H1 (cell line): Measurements from ENCODE around the gene CCDC78. TPM values are rescaled to one million over a fixed set of nuclear protein-coding genes. Genes with fewer than 3 reads are reported as not detected.
A peak's percentile ranks its signal among the peaks of the same experiment; 100 is the strongest.

Experiments used
- ASH2L ChIP-seq: fragments of 200-600, 300-600 bp; sonication (generic); IDR thresholded peaks from one replicate; pipeline ENCODE4 v1.7.1; 2017; ENCODE audit warnings: low read length
- ATF2 ChIP-seq: IDR thresholded peaks from 2 replicates; pipeline ENCODE4 v1.6.1; 2012; ENCODE audit warnings: low read length, inconsistent platforms
- BCL11A ChIP-seq, 2 experiments: IDR thresholded peaks; one replicate each; pipeline ENCODE4 v1.6.1; 2011; ENCODE audit warnings: low read depth in 2 of 2, low read length in 2 of 2, mild to moderate bottlenecking in 2 of 2
- CBX8 ChIP-seq: fragments of 300-800, 300-1000 bp; sonication (generic); IDR thresholded peaks from 2 replicates; pipeline ENCODE4 v1.7.1; 2016; ENCODE audit warnings: low read depth, low read length, borderline replicate concordance
- EGR1 ChIP-seq: IDR thresholded peaks from 2 replicates; pipeline ENCODE4 v1.6.1; 2011; ENCODE audit warnings: low read depth, low read length, borderline replicate concordance
- EZH2 ChIP-seq: fragments of 200-600 bp; sonication (generic); IDR thresholded peaks from 2 replicates; pipeline ENCODE4 v1.7.1; 2012; ENCODE audit warnings: low read depth, mild to moderate bottlenecking, moderate library complexity, low read length, inconsistent platforms; ENCODE audit not compliant: severe bottlenecking
- GABPA ChIP-seq: IDR thresholded peaks from 2 replicates; pipeline ENCODE4 v1.6.1; 2011; ENCODE audit warnings: mild to moderate bottlenecking, low read length, moderate library complexity, borderline replicate concordance; ENCODE audit not compliant: insufficient read depth
- JUN ChIP-seq: IDR thresholded peaks from 2 replicates; pipeline ENCODE4 v1.6.1; 2011; ENCODE audit warnings: low read depth, mild to moderate bottlenecking, improper control_type of control experiment, low read length
- MAFK ChIP-seq: IDR thresholded peaks from 2 replicates; pipeline ENCODE4 v1.6.1; 2012; ENCODE audit warnings: low read depth, mild to moderate bottlenecking, improper control_type of control experiment, low read length
- MAX ChIP-seq: IDR thresholded peaks from 2 replicates; pipeline ENCODE4 v1.6.1; 2012; ENCODE audit warnings: inconsistent platforms
- SAP30 ChIP-seq: fragments of 300-600 bp; sonication (generic); IDR thresholded peaks from 2 replicates; pipeline ENCODE4 v1.7.1; 2012; ENCODE audit warnings: low read length, moderate library complexity, mild to moderate bottlenecking, inconsistent platforms; ENCODE audit not compliant: insufficient read depth, insufficient replicate concordance
- SIN3A ChIP-seq, 2 experiments: IDR thresholded peaks in 1 of 2; conservative IDR thresholded peaks in 1 of 2; 2 replicates each; pipeline ENCODE4 v1.6.1; 2011 to 2012; ENCODE audit warnings: low read length in 2 of 2, improper control_type of control experiment in 1 of 2, low read depth in 1 of 2, mild to moderate bottlenecking in 1 of 2
- SUZ12 ChIP-seq: fragments of 200-600 bp; sonication (generic); IDR thresholded peaks from 2 replicates; pipeline ENCODE4 v1.6.1; 2012; ENCODE audit warnings: mild to moderate bottlenecking, inconsistent platforms, low read length, moderate library complexity, mixed read lengths
- TAF7 ChIP-seq: optimal IDR thresholded peaks from 2 replicates; pipeline ENCODE3; 2011; ENCODE audit warnings: low read depth, mild to moderate bottlenecking, inconsistent platforms, low read length, moderate library complexity, borderline replicate concordance
- polyA plus RNA-seq, 7 experiments: library from polyadenylated mRNA; depleted of rRNA in 3 of 7; stranded (reverse) in 5 of 7; unstranded in 2 of 7; fragments of >200 nt in 5 of 7; fragments of 200-250 nt in 2 of 7; gene quantifications; 1 replicate in 5 of 7; 2 replicates in 1 of 7; 4 replicates in 1 of 7; pipeline versions ENCODE4 v1.2.1 to v1.2.3, GENCODE V29; 2011 to 2013; ENCODE audit warnings: missing spikeins in 2 of 7, mixed read lengths in 2 of 7
- total RNA-seq: library from RNA; stranded (reverse); fragmentation: NEBNext Ultra II Directional; extraction: Animal tissue kit (Norgen Biotek cat#: 25700); gene quantifications from 2 replicates; pipeline ENCODE4 v1.2.1, GENCODE V29; 2021

CCDC78 gene
- total and polyA plus RNA-seq, 2 of the 8 experiments (the other 6 are each of a cell fraction or from before 2014, with no cell fraction given): 7.1 to 8.5 TPM

GRCh38 chr16:700684-701584 is 25.3 kb downstream of the CCDC78 start (continued):
- TF ChIP-seq SIN3A (conservative IDR thresholded peaks at IDR 0.05 in 1 of 2, IDR thresholded peaks at IDR 0.05 in 1 of 2; ENCODE audit: low read depth in 1 of 2, low read length in 2 of 2): peak; percentile 95
- no peak for TF ChIP-seq CBX8
- no peak for TF ChIP-seq ATF2
- TF ChIP-seq JUN: no peak
- peak; percentile 44; the same call in 1 of the 2 replicates for TF ChIP-seq SUZ12
- peak; percentile 21 for TF ChIP-seq ASH2L
- TF ChIP-seq BCL11A (IDR thresholded peaks at IDR 0.05; ENCODE audit: low read depth in 2 of 2, low read length in 2 of 2): no peak
- peak; percentile 82; the same call in 1 of the 2 replicates for TF ChIP-seq GABPA
- TF ChIP-seq MAFK: no peak
- TF ChIP-seq TAF7: peak; percentile 32
- peak; percentile 67 for TF ChIP-seq MAX
- TF ChIP-seq SAP30: no peak
- TF ChIP-seq EGR1: 0 out of 2 replicates have a peak, but pooled peaks have one; percentile 31
- peak; percentile 56 for TF ChIP-seq EZH2
